OCI-LY7 (cell line): ENCODE measurements around the gene SCFD2.

ENCODE experiments used
- EZH2phosphoT487 ChIP-seq: fragments of 200-600 bp; sonication (generic); IDR thresholded peaks from 2 replicates; pipeline ENCODE4 v1.6.1; 2018; ENCODE audit warnings: low read depth, borderline replicate concordance, mild to moderate bottlenecking, mixed run types, antibody characterized with exemption, low read length, moderate library complexity, mixed read lengths
- TF ChIP-seq, protein P1 (sequence below): fragments of 200-600 bp; sonication (generic); conservative IDR thresholded peaks from 2 replicates; pipeline ENCODE4 v1.5.1; 2014; ENCODE audit warnings: mild to moderate bottlenecking, antibody characterized with exemption, low read length, moderate library complexity, mixed read lengths

DNA sequence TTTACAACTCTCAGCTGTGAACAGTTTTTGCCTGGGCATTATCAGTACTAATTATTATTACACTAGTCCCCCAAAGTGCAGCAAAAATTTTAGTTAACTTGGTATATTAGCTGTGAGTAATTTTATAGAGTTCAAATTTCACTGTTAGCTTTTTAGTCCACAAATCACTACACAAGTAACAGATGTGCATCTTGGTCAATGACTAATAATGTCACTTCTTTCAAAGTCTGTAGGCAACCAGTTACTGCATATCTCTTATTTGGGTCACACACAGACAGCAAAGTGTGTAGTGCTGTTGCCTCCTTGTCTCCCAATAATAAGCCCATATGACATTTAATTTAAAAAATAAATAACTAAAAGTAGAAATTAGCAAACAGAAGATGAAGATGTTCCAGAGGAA, 159.9 kb downstream of the SCFD2 start:
- TF ChIP-seq, protein P1, sequence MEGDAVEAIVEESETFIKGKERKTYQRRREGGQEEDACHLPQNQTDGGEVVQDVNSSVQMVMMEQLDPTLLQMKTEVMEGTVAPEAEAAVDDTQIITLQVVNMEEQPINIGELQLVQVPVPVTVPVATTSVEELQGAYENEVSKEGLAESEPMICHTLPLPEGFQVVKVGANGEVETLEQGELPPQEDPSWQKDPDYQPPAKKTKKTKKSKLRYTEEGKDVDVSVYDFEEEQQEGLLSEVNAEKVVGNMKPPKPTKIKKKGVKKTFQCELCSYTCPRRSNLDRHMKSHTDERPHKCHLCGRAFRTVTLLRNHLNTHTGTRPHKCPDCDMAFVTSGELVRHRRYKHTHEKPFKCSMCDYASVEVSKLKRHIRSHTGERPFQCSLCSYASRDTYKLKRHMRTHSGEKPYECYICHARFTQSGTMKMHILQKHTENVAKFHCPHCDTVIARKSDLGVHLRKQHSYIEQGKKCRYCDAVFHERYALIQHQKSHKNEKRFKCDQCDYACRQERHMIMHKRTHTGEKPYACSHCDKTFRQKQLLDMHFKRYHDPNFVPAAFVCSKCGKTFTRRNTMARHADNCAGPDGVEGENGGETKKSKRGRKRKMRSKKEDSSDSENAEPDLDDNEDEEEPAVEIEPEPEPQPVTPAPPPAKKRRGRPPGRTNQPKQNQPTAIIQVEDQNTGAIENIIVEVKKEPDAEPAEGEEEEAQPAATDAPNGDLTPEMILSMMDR: no peak
- TF ChIP-seq EZH2phosphoT487: no peak
